ENCODE results near the gene WASF3.

GRCh38 chr13:26541678-26542568, 15.6 kb upstream of the WASF3 start:
- no peak for TF ChIP-seq CTCF (conservative IDR thresholded peaks at IDR 0.05; ENCODE audit: low read depth, low read length)
- no peak for TF ChIP-seq EZH2 (IDR thresholded peaks at IDR 0.05; ENCODE audit: low read length, unreplicated experiment)

Measured in PC-3 (cell line).